GM18502 (cell line): ENCODE results near the gene EFCAB9.

Experiments used
- ATAC-seq: cut with Tn5 transposase; IDR thresholded peaks from one replicate; pipeline ENCODE4 v1.9.1; 2021; ENCODE audit warnings: mild to moderate bottlenecking; ENCODE audit not compliant: unreplicated experiment, poor library complexity

Gene EFCAB9

GRCh38 chr5:172234031-172234430, 40.1 kb downstream of the EFCAB9 start:
- ATAC-seq = no peak

- ATAC-seq = peak; percentile 68
These were observed 41.3 kb downstream of the EFCAB9 start for GRCh38 chr5:172235132-172235780.

GRCh38 chr5:172235827-172236736, 42.1 kb downstream of the EFCAB9 start:
- no peak for ATAC-seq

GRCh38 chr5:172238334-172238733, 44.4 kb downstream of the EFCAB9 start:
- no peak for ATAC-seq

- ATAC-seq = no peak
These were observed 49.3 kb downstream of the EFCAB9 start for GRCh38 chr5:172243302-172243701.

- ATAC-seq = no peak
These were observed 51.1 kb downstream of the EFCAB9 start for GRCh38 chr5:172245046-172245445.

- ATAC-seq = no peak
These were observed 51.7 kb downstream of the EFCAB9 start for GRCh38 chr5:172245703-172246125.

- no peak for ATAC-seq
These were observed 54.7 kb downstream of the EFCAB9 start for GRCh38 chr5:172248637-172249036.

GRCh38 chr5:172251419-172251818, 57.4 kb downstream of the EFCAB9 start:
- ATAC-seq = no peak

- no peak for ATAC-seq
These were observed 58.5 kb downstream of the EFCAB9 start for GRCh38 chr5:172252501-172252900.
